Nephron (organoid): Measurements from ENCODE around the gene CPSF3.

ENCODE experiments used
- H3K27ac Mint-ChIP-seq, 3 experiments: 2 replicates each; pipeline ENCODE4 v1.8.0; 2020; ENCODE audit warnings: mixed read lengths in 3 of 3, mild to moderate bottlenecking in 2 of 3, moderate library complexity in 1 of 3
- H3K27me3 Mint-ChIP-seq: 2 replicates; pipeline ENCODE4 v1.8.0; 2021; ENCODE audit warnings: low read depth, mild to moderate bottlenecking, moderate library complexity, mixed read lengths
- H3K36me3 Mint-ChIP-seq: 2 replicates; pipeline ENCODE4 v1.8.0; 2020; ENCODE audit warnings: low read depth, mixed read lengths
- H3K4me1 Mint-ChIP-seq: 2 replicates; pipeline ENCODE4 v1.8.0; 2020; ENCODE audit warnings: mixed read lengths
- H3K4me3 Mint-ChIP-seq, 3 experiments: 2 replicates each; pipeline ENCODE4 v1.8.0; 2020; ENCODE audit warnings: mild to moderate bottlenecking in 3 of 3, mixed read lengths in 3 of 3, moderate library complexity in 2 of 3
- H3K9me3 Mint-ChIP-seq: 2 replicates; pipeline ENCODE4 v1.8.0; 2020; ENCODE audit warnings: mixed read lengths
- CTCF ChIP-seq, 3 experiments: fragments of 200-600 bp; sonication (generic); IDR thresholded peaks; one replicate each; pipeline ENCODE4 v1.5.0; 2021; ENCODE audit warnings: antibody characterized with exemption in 3 of 3; ENCODE audit not compliant: unreplicated experiment in 3 of 3

The CPSF3 gene

DNA sequence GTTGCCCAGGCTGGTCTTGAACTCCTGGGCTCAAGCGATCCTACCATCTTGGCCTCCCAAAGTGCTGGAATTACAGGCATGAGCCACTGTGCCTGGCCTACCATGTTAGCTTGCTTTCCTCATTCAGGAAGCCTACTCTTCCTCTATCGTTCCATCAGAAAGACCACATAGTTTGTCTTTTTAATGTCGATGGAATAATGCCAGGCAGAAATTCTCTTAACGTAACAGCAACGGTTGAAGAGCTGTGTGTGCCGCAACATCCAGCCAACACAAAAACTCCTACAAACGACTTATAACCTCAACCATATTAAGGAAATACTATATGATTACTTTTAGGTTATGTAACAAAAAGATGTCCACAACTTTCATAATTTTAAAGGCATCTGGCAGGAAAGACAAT is 10.7 kb upstream of the CPSF3 start:
- Mint-ChIP-seq H3K4me3 (no peak overlapping the region), H3K36me3 (peaks cover 47% of the 10 kb centered on the region), H3K27me3 (no peaks in the 10 kb centered on the region), H3K9me3 (no peaks in the 10 kb centered on the region), H3K4me1 (peaks cover 10% of the 10 kb centered on the region), H3K27ac (peak overlapping the region in 1 of 3 experiments; percentile 44)
- TF ChIP-seq CTCF (IDR thresholded peaks at IDR 0.05; ENCODE audit: unreplicated experiment in 3 of 3), result no peak

DNA sequence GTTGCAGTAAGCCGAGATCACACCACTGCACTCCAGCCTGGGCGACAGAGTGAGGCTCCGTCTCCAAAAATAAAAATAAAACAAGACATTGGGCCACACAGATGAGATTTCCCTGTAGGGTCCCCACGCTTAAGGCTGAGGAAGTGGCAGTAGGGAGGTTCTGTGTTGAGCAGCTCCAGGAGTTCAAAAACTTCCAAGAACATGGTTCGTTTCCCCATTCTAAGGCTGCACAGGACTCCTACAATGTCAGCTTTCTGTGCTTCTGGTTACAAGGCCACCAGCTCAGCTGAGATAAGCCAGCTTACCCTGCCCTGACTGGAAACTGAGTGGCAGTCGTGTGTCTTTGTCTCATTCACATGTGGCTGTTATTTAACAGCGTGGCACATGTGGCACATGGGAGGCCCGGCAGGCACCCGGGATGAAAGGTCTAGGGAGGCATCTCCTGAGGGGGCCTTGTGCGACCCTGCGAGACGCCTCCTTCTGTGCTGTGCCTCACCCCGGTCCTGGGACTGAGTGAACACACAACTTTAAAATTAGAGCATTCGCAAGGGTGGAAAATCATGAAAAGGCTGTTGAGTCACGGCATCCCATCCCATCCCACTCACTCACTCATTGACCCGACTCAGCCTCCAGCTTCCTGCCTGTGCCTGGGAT is 7.8 kb upstream of the CPSF3 start:
- H3K9me3 Mint-ChIP-seq, result no peaks in the 10 kb centered on the region
- peak overlapping the region in 1 of 3 experiments; percentile 56 for H3K27ac Mint-ChIP-seq
- H3K27me3 Mint-ChIP-seq, result no peaks in the 10 kb centered on the region
- TF ChIP-seq CTCF (IDR thresholded peaks at IDR 0.05; ENCODE audit: unreplicated experiment in 3 of 3), result no peak
- no peak overlapping the region for H3K4me3 Mint-ChIP-seq
- peaks cover 23% of the 10 kb centered on the region for H3K4me1 Mint-ChIP-seq
- H3K36me3 Mint-ChIP-seq, result peaks cover 43% of the 10 kb centered on the region

DNA sequence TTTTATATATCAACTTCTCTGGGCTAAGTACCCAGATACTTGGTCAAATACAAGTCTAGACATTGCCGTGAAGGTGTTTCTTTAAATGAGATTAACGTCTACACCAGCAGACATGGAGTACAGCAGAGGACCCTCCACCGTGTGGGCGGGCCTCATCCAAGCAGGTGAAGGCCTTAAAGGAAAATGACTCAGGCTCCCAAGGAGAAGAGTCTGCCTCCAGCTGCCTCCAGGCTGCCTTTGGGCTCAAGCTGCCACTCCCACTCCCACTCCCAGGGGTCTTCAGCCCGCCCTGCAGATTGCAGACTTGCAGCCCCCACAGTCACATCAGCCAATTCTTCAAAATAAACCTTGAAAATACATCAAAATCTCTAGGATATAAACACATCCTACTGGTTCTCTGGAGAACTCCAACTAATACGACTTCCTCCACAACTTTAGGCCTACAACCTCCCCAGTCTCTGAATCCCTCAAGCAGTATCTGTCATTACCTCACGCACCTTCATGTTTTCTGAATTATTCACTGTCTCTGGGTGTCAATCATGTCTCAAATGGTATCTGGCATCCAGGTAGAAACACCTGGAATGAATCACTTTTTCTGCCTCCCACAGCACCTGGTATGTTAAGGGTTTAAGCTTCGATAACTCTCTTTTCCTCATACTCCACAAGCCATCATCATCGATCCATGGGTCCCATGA is 7.0 kb upstream of the CPSF3 start:
- Mint-ChIP-seq H3K27me3 (no peaks in the 10 kb centered on the region), H3K4me3 (no peak overlapping the region), H3K9me3 (no peaks in the 10 kb centered on the region), H3K27ac (peak overlapping the region in 2 of 3 experiments; percentile 3 to 56), H3K36me3 (peaks cover 36% of the 10 kb centered on the region), H3K4me1 (peaks cover 25% of the 10 kb centered on the region)
- TF ChIP-seq CTCF (IDR thresholded peaks at IDR 0.05; ENCODE audit: unreplicated experiment in 3 of 3), result no peak

DNA sequence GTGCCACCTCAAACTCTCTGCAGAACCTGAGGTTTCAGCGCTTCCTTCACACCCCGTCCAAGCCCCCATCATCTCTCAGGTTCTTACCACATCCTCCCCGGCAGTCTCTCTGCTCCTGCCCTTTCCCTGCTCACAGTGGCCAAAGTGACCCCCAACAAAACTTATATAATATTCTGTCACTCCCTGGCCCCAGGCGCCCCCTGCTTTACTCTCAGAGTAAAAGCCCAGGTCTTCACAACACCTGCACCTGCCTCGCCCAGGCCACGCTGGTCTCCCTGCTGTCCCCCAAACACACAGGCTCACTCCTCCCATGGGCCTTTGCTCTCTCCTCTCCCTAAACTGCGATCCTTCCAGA is 6.5 kb upstream of the CPSF3 start:
- Mint-ChIP-seq H3K4me1 (peaks cover 29% of the 10 kb centered on the region), H3K27me3 (no peaks in the 10 kb centered on the region), H3K36me3 (peaks cover 35% of the 10 kb centered on the region), H3K9me3 (no peaks in the 10 kb centered on the region), H3K4me3 (no peak overlapping the region), H3K27ac (peak overlapping the region in 1 of 3 experiments; percentile 3)
- TF ChIP-seq CTCF (IDR thresholded peaks at IDR 0.05; ENCODE audit: unreplicated experiment in 3 of 3), result no peak

DNA sequence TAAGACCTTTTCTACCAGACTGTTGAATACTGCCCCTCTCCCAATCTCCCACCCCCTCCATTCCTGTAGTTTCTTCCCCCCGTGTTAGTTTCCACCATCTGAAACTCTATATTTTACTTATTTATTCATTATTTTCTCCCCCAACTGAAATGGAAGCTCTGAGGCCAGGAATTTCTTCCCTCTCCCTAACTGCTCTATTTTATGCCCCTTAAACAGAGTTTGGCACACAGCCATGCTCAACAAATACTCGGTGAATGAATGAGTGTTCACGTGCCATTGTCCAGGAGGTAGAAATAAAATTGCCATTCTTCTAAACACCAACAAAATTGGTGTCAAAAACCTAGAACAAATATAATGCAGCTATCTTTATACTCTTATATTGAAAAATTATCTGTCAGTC is 5.7 kb upstream of the CPSF3 start:
- no peaks in the 10 kb centered on the region for H3K9me3 Mint-ChIP-seq
- TF ChIP-seq CTCF (IDR thresholded peaks at IDR 0.05; ENCODE audit: unreplicated experiment in 3 of 3), result no peak
- H3K36me3 Mint-ChIP-seq, result peaks cover 27% of the 10 kb centered on the region
- no peaks in the 10 kb centered on the region for H3K27me3 Mint-ChIP-seq
- H3K4me3 Mint-ChIP-seq, result no peak overlapping the region
- H3K27ac Mint-ChIP-seq, result peak overlapping the region in 1 of 3 experiments; percentile 23
- H3K4me1 Mint-ChIP-seq, result peaks cover 35% of the 10 kb centered on the region

- Mint-ChIP-seq H3K9me3 (no peaks in the 10 kb centered on the region), H3K27ac (peak overlapping the region in 1 of 3 experiments; percentile 10), H3K36me3 (peaks cover 23% of the 10 kb centered on the region), H3K4me3 (no peak overlapping the region), H3K27me3 (no peaks in the 10 kb centered on the region), H3K4me1 (peaks cover 35% of the 10 kb centered on the region)
- no peak for TF ChIP-seq CTCF (IDR thresholded peaks at IDR 0.05; ENCODE audit: unreplicated experiment in 3 of 3)
These were observed 4.7 kb upstream of the CPSF3 start for GRCh38 chr2:9418746-9419145.
